Osteoblast (primary cell): ENCODE results near the gene AGBL5. TPM values are rescaled to one million over a fixed set of nuclear protein-coding genes. Genes with fewer than 3 reads are reported as not detected.

Experiments used
- DNase-seq: peaks from one replicate; pipeline ENCODE4 v3.0.0; 2011; ENCODE audit warnings: low spot score, mixed read lengths; ENCODE audit not compliant: insufficient read length; ENCODE audit errors: missing footprints
- H2AFZ ChIP-seq: 2 replicates; pipeline ENCODE4 v1.6.0; 2011; ENCODE audit warnings: mild to moderate bottlenecking, low read length
- H3K27ac ChIP-seq: 2 replicates; pipeline ENCODE4 v1.5.1; 2011; ENCODE audit warnings: mild to moderate bottlenecking, low read depth, low read length, moderate library complexity
- H3K27me3 ChIP-seq: 2 replicates; pipeline ENCODE4 v1.6.0; 2012; ENCODE audit warnings: mild to moderate bottlenecking, control low read depth, inconsistent platforms, low read length, moderate library complexity; ENCODE audit not compliant: insufficient read depth
- H3K36me3 ChIP-seq: 2 replicates; pipeline ENCODE4 v1.5.1; 2011; ENCODE audit warnings: mild to moderate bottlenecking, low read length, control low read depth, moderate library complexity; ENCODE audit not compliant: insufficient read depth
- H3K4me1 ChIP-seq: 2 replicates; pipeline ENCODE4 v1.5.1; 2011; ENCODE audit warnings: mild to moderate bottlenecking, low read length, control low read depth, moderate library complexity; ENCODE audit not compliant: insufficient read depth
- H3K4me2 ChIP-seq: 2 replicates; pipeline ENCODE4 v1.6.0; 2011; ENCODE audit warnings: mild to moderate bottlenecking, low read length; ENCODE audit not compliant: insufficient read depth
- H3K4me3 ChIP-seq: fragments of 200-600 bp; sonication (generic); 3 replicates; pipeline ENCODE4 v1.5.1; 2012; ENCODE audit warnings: mild to moderate bottlenecking, low read length, inconsistent platforms; ENCODE audit not compliant: insufficient read depth
- H3K79me2 ChIP-seq: 2 replicates; pipeline ENCODE4 v1.6.0; 2012; ENCODE audit warnings: mild to moderate bottlenecking, low read length, control low read depth, inconsistent platforms; ENCODE audit not compliant: insufficient read depth
- H3K9me3 ChIP-seq: 2 replicates; pipeline ENCODE4 v1.5.1; 2011; ENCODE audit warnings: low read depth, low read length, control low read depth
- H4K20me1 ChIP-seq: 2 replicates; pipeline ENCODE4 v1.6.0; 2012; ENCODE audit warnings: mild to moderate bottlenecking, low read length, control low read depth; ENCODE audit not compliant: insufficient read depth
- total RNA-seq: library from RNA; depleted of rRNA; stranded (reverse); fragments of >200 nt; gene quantifications from 2 replicates; pipeline ENCODE4 v1.2.3, GENCODE V29; 2012
- TF ChIP-seq, protein P1 (sequence below): IDR thresholded peaks from 2 replicates; pipeline ENCODE4 v1.5.1; 2011; ENCODE audit warnings: mild to moderate bottlenecking, low read depth, low read length, moderate library complexity; ENCODE audit errors: extremely low read depth

Gene AGBL5
- total RNA-seq, 1 donor: 24.6 TPM

- no peaks in the 10 kb centered on the region for H3K9me3 ChIP-seq
- H3K4me3 ChIP-seq: no peak overlapping the region
- peaks cover 36% of the 10 kb centered on the region for H3K79me2 ChIP-seq
- H3K36me3 ChIP-seq: peaks cover 86% of the 10 kb centered on the region
- DNase-seq: no peak
- H3K27me3 ChIP-seq: no peaks in the 10 kb centered on the region
- TF ChIP-seq, protein P1, sequence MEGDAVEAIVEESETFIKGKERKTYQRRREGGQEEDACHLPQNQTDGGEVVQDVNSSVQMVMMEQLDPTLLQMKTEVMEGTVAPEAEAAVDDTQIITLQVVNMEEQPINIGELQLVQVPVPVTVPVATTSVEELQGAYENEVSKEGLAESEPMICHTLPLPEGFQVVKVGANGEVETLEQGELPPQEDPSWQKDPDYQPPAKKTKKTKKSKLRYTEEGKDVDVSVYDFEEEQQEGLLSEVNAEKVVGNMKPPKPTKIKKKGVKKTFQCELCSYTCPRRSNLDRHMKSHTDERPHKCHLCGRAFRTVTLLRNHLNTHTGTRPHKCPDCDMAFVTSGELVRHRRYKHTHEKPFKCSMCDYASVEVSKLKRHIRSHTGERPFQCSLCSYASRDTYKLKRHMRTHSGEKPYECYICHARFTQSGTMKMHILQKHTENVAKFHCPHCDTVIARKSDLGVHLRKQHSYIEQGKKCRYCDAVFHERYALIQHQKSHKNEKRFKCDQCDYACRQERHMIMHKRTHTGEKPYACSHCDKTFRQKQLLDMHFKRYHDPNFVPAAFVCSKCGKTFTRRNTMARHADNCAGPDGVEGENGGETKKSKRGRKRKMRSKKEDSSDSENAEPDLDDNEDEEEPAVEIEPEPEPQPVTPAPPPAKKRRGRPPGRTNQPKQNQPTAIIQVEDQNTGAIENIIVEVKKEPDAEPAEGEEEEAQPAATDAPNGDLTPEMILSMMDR: no peak
- H2AFZ ChIP-seq: no peak overlapping the region
- H3K4me2 ChIP-seq: no peak overlapping the region
- H3K27ac ChIP-seq: no peak overlapping the region
- peaks cover 30% of the 10 kb centered on the region for H3K4me1 ChIP-seq
- H4K20me1 ChIP-seq: peaks cover 62% of the 10 kb centered on the region
Observed at GRCh38 chr2:27038012-27038411, 13.5 kb upstream of the AGBL5 start.

DNA sequence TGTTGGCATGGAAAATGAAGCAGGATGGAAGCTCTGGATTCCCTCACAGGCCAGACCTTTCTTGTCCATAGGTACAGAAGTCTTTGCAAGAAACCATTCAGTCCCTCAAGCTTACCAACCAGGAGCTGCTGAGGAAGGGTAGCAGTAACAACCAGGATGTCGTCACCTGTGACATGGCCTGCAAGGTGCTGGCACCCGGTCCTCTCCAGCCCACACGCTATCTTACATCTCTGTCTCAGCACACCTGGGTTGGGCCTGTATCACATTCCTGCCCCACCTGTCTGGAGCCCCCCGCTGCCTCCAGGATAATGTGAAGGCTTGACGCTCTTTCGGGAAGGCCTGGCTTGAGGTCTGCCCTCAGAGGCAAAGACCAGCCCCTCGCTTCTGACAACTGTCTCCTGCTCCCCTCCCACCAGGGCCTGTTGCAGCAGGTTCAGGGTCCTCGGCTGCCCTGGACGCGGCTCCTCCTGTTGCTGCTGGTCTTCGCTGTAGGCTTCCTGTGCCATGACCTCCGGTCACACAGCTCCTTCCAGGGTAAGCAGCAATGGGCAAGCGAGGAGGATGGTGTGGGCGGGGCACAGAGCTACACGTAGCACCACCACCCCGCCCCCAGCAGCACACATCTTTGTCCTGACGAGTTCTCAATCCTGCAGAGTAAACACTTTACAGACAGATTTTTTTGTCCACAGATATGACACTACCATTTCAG, 12.7 kb upstream of the AGBL5 start:
- no peak overlapping the region for H3K4me2 ChIP-seq
- H3K27ac ChIP-seq: no peak overlapping the region
- H4K20me1 ChIP-seq: peaks cover 58% of the 10 kb centered on the region
- no peak overlapping the region for H2AFZ ChIP-seq
- no peak for DNase-seq
- H3K9me3 ChIP-seq: no peaks in the 10 kb centered on the region
- no peaks in the 10 kb centered on the region for H3K27me3 ChIP-seq
- H3K4me1 ChIP-seq: peaks cover 29% of the 10 kb centered on the region
- H3K4me3 ChIP-seq: no peak overlapping the region
- TF ChIP-seq, protein P1: no peak
- peaks cover 91% of the 10 kb centered on the region for H3K36me3 ChIP-seq
- peaks cover 29% of the 10 kb centered on the region for H3K79me2 ChIP-seq

GRCh38 chr2:27039426-27039825, 12.0 kb upstream of the AGBL5 start:
- Histone ChIP-seq H3K4me3 (no peak overlapping the region), H4K20me1 (peaks cover 51% of the 10 kb centered on the region), H3K79me2 (peaks cover 22% of the 10 kb centered on the region)

GRCh38 chr2:27039871-27040270, 11.6 kb upstream of the AGBL5 start:
- H3K27ac ChIP-seq: no peak overlapping the region
- no peak overlapping the region for H3K4me2 ChIP-seq
- H3K4me3 ChIP-seq: no peak overlapping the region
- H2AFZ ChIP-seq: no peak overlapping the region
- peaks cover 20% of the 10 kb centered on the region for H3K4me1 ChIP-seq
- H3K9me3 ChIP-seq: no peaks in the 10 kb centered on the region
- peaks cover 18% of the 10 kb centered on the region for H3K79me2 ChIP-seq
- peaks cover 86% of the 10 kb centered on the region for H3K36me3 ChIP-seq
- peaks cover 49% of the 10 kb centered on the region for H4K20me1 ChIP-seq
- no peak for DNase-seq
- no peaks in the 10 kb centered on the region for H3K27me3 ChIP-seq
- TF ChIP-seq, protein P1: no peak

More at GRCh38 chr2:27039426-27039825, 12.0 kb upstream of the AGBL5 start:
- TF ChIP-seq, protein P1: no peak
- H3K27ac ChIP-seq: no peak overlapping the region
- H2AFZ ChIP-seq: no peak overlapping the region
- H3K4me1 ChIP-seq: peaks cover 23% of the 10 kb centered on the region
- peaks cover 87% of the 10 kb centered on the region for H3K36me3 ChIP-seq
- H3K4me2 ChIP-seq: no peak overlapping the region
- no peak for DNase-seq
- no peaks in the 10 kb centered on the region for H3K9me3 ChIP-seq
- H3K27me3 ChIP-seq: no peaks in the 10 kb centered on the region
